ENCODE data around the gene LRRC4. TPM values are rescaled to one million over a fixed set of nuclear protein-coding genes. Genes with fewer than 3 reads are reported as not detected.

Gene LRRC4
- total RNA-seq, 1 experiment from 2014 or later, result 0.39 TPM

- Histone ChIP-seq H2AFZ (no peak overlapping the region), H3K4me2 (no peak overlapping the region), H4K20me1 (ENCODE audit: insufficient read depth) (no peaks in the 10 kb centered on the region), H3K9me3 (ENCODE audit: insufficient read depth, low read depth) (no peaks in the 10 kb centered on the region), H3K4me1 (replicated peaks; ENCODE audit: insufficient read depth) (no peaks in the 10 kb centered on the region), H3K9me2 (ENCODE audit: insufficient read depth) (no peaks in the 10 kb centered on the region), H3K27ac (no peak overlapping the region), H3K36me3 (ENCODE audit: low read depth) (no peaks in the 10 kb centered on the region), H3F3A (ENCODE audit: insufficient read depth, low read depth) (no peaks in the 10 kb centered on the region), H3K27me3 (ENCODE audit: insufficient read depth, low read depth) (no peaks in the 10 kb centered on the region), H3K4me3 (no peak overlapping the region), H3K79me2 (ENCODE audit: low read depth) (no peaks in the 10 kb centered on the region)
- no peak for DNase-seq
- no TSS peak for BruUV-seq (replicated peaks)
- ChIA-PET CTCF (interaction anchor here (0.8 kb wide), 1 partner anchor 45 kb away, joined by 3 read pairs; no protein-coding TSS in a partner anchor), POLR2A (ENCODE audit: unreplicated experiment) (interaction anchor here (0.6 to 0.7 kb wide), 2 partner anchors 14 to 258 kb away, joined by 7 to 9 read pairs; no protein-coding TSS in a partner anchor)
- intact Hi-C loops (cut with micrococcal nuclease; ENCODE audit: unreplicated experiment), result no loop called here
- TF ChIP-seq, protein P1, sequence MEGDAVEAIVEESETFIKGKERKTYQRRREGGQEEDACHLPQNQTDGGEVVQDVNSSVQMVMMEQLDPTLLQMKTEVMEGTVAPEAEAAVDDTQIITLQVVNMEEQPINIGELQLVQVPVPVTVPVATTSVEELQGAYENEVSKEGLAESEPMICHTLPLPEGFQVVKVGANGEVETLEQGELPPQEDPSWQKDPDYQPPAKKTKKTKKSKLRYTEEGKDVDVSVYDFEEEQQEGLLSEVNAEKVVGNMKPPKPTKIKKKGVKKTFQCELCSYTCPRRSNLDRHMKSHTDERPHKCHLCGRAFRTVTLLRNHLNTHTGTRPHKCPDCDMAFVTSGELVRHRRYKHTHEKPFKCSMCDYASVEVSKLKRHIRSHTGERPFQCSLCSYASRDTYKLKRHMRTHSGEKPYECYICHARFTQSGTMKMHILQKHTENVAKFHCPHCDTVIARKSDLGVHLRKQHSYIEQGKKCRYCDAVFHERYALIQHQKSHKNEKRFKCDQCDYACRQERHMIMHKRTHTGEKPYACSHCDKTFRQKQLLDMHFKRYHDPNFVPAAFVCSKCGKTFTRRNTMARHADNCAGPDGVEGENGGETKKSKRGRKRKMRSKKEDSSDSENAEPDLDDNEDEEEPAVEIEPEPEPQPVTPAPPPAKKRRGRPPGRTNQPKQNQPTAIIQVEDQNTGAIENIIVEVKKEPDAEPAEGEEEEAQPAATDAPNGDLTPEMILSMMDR (conservative IDR thresholded peaks at IDR 0.05), result no peak
Observed at GRCh38 chr7:128039544-128039953, 8.3 kb upstream of the LRRC4 start.

DNA sequence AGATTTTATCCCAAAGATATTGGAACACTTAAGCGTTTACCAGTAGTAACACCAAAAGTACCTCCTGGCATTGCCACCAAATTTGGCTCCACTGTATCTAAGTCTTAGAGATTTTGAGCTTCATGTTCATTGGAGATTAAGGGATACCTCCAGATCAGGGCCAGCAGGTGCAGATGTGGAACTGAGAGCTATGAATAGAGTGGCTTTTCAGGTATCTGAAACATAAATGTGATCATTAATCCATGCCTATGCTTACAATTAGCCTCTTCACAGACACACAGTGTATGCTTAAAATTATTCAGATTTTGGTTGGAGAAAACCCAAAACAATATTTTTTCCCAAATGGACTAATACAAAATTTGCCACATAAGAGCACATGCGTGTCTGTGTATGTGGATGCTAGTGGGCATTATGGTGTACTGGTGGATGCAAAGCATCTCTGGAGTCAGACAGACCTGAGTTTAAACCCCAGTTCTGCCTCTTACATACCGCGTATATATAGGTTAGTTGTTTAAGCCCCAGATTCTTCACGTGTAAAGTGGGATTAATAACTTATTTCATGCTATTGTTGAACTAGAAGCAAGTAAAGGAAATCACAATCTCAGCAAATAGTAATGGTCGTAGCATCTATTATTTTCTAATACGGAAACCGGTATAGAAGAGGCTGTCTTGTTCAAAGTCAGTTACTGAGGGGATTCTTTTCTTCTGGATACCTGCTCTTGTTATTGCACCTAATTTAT is 6.8 kb upstream of the LRRC4 start:
- intact Hi-C loops (cut with micrococcal nuclease; ENCODE audit: unreplicated experiment), result no loop called here
- CTCF ChIA-PET, result no interaction called here
- no peak overlapping the region for H3K4me2 ChIP-seq
- H4K20me1 ChIP-seq (ENCODE audit: insufficient read depth), result no peaks in the 10 kb centered on the region
- no peaks in the 10 kb centered on the region for H3K9me3 ChIP-seq (ENCODE audit: insufficient read depth, low read depth)
- POLR2A ChIA-PET (ENCODE audit: unreplicated experiment), result no interaction called here
- H3K9me2 ChIP-seq (ENCODE audit: insufficient read depth), result no peaks in the 10 kb centered on the region
- H3K79me2 ChIP-seq (ENCODE audit: low read depth), result no peaks in the 10 kb centered on the region
- no peak overlapping the region for H2AFZ ChIP-seq
- no peak overlapping the region for H3K27ac ChIP-seq
- H3K27me3 ChIP-seq (ENCODE audit: insufficient read depth, low read depth), result no peaks in the 10 kb centered on the region
- H3F3A ChIP-seq (ENCODE audit: insufficient read depth, low read depth), result no peaks in the 10 kb centered on the region
- no peak for DNase-seq
- TF ChIP-seq EZH2 (IDR thresholded peaks at IDR 0.05; ENCODE audit: low read depth), result no peak
- TF ChIP-seq, protein P1 (conservative IDR thresholded peaks at IDR 0.05), result no peak
- no peak overlapping the region for H3K4me3 ChIP-seq
- BruUV-seq (replicated peaks), result no TSS peak
- no peaks in the 10 kb centered on the region for H3K4me1 ChIP-seq (replicated peaks; ENCODE audit: insufficient read depth)
- no peaks in the 10 kb centered on the region for H3K36me3 ChIP-seq (ENCODE audit: low read depth)

- Histone ChIP-seq H3K9me2 (ENCODE audit: insufficient read depth) (no peaks in the 10 kb centered on the region), H3K9me3 (ENCODE audit: insufficient read depth, low read depth) (no peaks in the 10 kb centered on the region), H4K20me1 (ENCODE audit: insufficient read depth) (no peaks in the 10 kb centered on the region), H3K79me2 (ENCODE audit: low read depth) (no peaks in the 10 kb centered on the region), H3K4me2 (no peak overlapping the region), H3F3A (ENCODE audit: insufficient read depth, low read depth) (no peaks in the 10 kb centered on the region), H3K27ac (no peak overlapping the region), H3K36me3 (ENCODE audit: low read depth) (no peaks in the 10 kb centered on the region), H2AFZ (no peak overlapping the region), H3K27me3 (ENCODE audit: insufficient read depth, low read depth) (no peaks in the 10 kb centered on the region), H3K4me1 (replicated peaks; ENCODE audit: insufficient read depth) (no peaks in the 10 kb centered on the region), H3K4me3 (no peak overlapping the region)
- DNase-seq, result no peak
- no TSS peak for BruUV-seq (replicated peaks)
- POLR2A ChIA-PET (ENCODE audit: unreplicated experiment), result no interaction called here
- no peak for TF ChIP-seq EZH2 (IDR thresholded peaks at IDR 0.05; ENCODE audit: low read depth)
- TF ChIP-seq, protein P1 (conservative IDR thresholded peaks at IDR 0.05), result no peak
- intact Hi-C loops (cut with micrococcal nuclease; ENCODE audit: unreplicated experiment), result no loop called here
- CTCF ChIA-PET, result no interaction called here
Observed at GRCh38 chr7:128037081-128037480, 5.8 kb upstream of the LRRC4 start.
